Lung (tissue), 12 donors: ENCODE results near the gene FBN1. TPM values are rescaled to one million over a fixed set of nuclear protein-coding genes. Genes with fewer than 3 reads are reported as not detected.
A peak's percentile ranks its signal among the peaks of the same experiment; 100 is the strongest.

ENCODE experiments used
- ATAC-seq: fragments of 200-7000 bp; cut with Tn5 transposase; one replicate; pipeline ENCODE4 v1.9.1; 2020; ENCODE audit warnings: moderate number of reproducible peaks; ENCODE audit not compliant: insufficient read depth, low FRiP score
- DNase-seq, 3 donors: peaks; one replicate each; pipeline ENCODE4 v3.0.0-alpha.2; 2013 to 2017
- H3K27ac ChIP-seq, 2 donors: one replicate each; pipeline ENCODE4 v1.5.1; 2013; ENCODE audit warnings: mild to moderate bottlenecking in 2 of 2, moderate library complexity in 2 of 2, control low read depth in 1 of 2, inconsistent platforms in 1 of 2, low read depth in 1 of 2, low read length in 1 of 2
- H3K27me3 ChIP-seq, 3 donors: one replicate each; pipeline ENCODE4 v1.5.1; 2013; ENCODE audit warnings: low read length in 2 of 3; ENCODE audit not compliant: control insufficient read depth in 3 of 3, insufficient read depth in 3 of 3
- H3K36me3 ChIP-seq, 4 donors: one replicate each; pipeline ENCODE4 v1.5.1; 2013; ENCODE audit warnings: low read length in 4 of 4, mild to moderate bottlenecking in 1 of 4, moderate library complexity in 1 of 4; ENCODE audit not compliant: control insufficient read depth in 4 of 4, insufficient read depth in 4 of 4
- H3K4me1 ChIP-seq, 5 donors: one replicate each; pipeline ENCODE4 v1.5.1; 2013; ENCODE audit warnings: low read length in 5 of 5, mild to moderate bottlenecking in 2 of 5, moderate library complexity in 1 of 5; ENCODE audit not compliant: control insufficient read depth in 5 of 5, insufficient read depth in 5 of 5
- H3K4me3 ChIP-seq: one replicate; pipeline ENCODE4 v1.5.1; 2013; ENCODE audit warnings: mild to moderate bottlenecking, control low read depth, moderate library complexity
- H3K9ac ChIP-seq, 2 donors: one replicate each; pipeline ENCODE4 v1.5.1; 2013; ENCODE audit warnings: low read length in 2 of 2, control low read depth in 1 of 2; ENCODE audit not compliant: insufficient read depth in 1 of 2
- H3K9me3 ChIP-seq, 4 donors: one replicate each; pipeline ENCODE4 v1.5.1; 2013; ENCODE audit warnings: low read length in 3 of 4, mild to moderate bottlenecking in 1 of 4, moderate library complexity in 1 of 4; ENCODE audit not compliant: control insufficient read depth in 4 of 4, insufficient read depth in 3 of 4
- WGBS, 2 donors: extraction: QIAGEN DNeasy Blood & Tissue Kit; methylation state at CpG; one replicate each; pipeline ENCODE4 v1.1.7; 2013; 5-methylcytosine and 5-hydroxymethylcytosine counted together
- polyA plus RNA-seq, 2 donors: library from polyadenylated mRNA; stranded (reverse); fragments of 200-250 nt; gene quantifications; one replicate each; pipeline ENCODE4 v1.2.1, GENCODE V29; 2013
- total RNA-seq, 2 donors: library from RNA; depleted of rRNA in 1 of 2; stranded (reverse); fragments of >200 nt in 1 of 2; gene quantifications; one replicate each; pipeline ENCODE4 v1.2.1, GENCODE V29; 2014 to 2021
- TF ChIP-seq, protein P1 (sequence below): IDR thresholded peaks from 2 replicates; pipeline ENCODE4 v1.5.1; 2012; ENCODE audit warnings: mild to moderate bottlenecking; ENCODE audit errors: control extremely low read depth, extremely low read depth
- donor health status: control.
- donor health status: control.
- donor health status: Bipolar disorder and iron deficiency.
- donor health status: healthy.
- donor health status: DM: yes; HTN: yes; CAD: no.

Gene FBN1
- total and polyA plus RNA-seq, 4 donors: 6.0 to 170 (median 60.8) TPM

- Histone ChIP-seq H3K27me3 (no peaks in the 10 kb centered on the region), H3K4me1 (peaks cover 0 to 22% (median 8%) of the 10 kb centered on the region in 5 donors), H3K4me3 (no peak overlapping the region), H3K9ac (peak overlapping the region in 1 of 2 donors; percentile 29), H3K27ac (peak overlapping the region in 1 of 2 donors; percentile 1), H3K9me3 (peaks cover 0 to 4% (median 0%) of the 10 kb centered on the region in 4 donors), H3K36me3 (no peaks in the 10 kb centered on the region)
- ATAC-seq (no peak), DNase-seq (no peak)
- TF ChIP-seq, protein P1, sequence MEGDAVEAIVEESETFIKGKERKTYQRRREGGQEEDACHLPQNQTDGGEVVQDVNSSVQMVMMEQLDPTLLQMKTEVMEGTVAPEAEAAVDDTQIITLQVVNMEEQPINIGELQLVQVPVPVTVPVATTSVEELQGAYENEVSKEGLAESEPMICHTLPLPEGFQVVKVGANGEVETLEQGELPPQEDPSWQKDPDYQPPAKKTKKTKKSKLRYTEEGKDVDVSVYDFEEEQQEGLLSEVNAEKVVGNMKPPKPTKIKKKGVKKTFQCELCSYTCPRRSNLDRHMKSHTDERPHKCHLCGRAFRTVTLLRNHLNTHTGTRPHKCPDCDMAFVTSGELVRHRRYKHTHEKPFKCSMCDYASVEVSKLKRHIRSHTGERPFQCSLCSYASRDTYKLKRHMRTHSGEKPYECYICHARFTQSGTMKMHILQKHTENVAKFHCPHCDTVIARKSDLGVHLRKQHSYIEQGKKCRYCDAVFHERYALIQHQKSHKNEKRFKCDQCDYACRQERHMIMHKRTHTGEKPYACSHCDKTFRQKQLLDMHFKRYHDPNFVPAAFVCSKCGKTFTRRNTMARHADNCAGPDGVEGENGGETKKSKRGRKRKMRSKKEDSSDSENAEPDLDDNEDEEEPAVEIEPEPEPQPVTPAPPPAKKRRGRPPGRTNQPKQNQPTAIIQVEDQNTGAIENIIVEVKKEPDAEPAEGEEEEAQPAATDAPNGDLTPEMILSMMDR: no peak
- 85 to 91% methylated on average over 3 of the region's 3 CpGs for WGBS, 2 donors
These were observed 255.8 kb downstream of the FBN1 start for GRCh38 chr15:48389691-48390143.

GRCh38 chr15:48388910-48389309 is 256.6 kb downstream of the FBN1 start:
- DNase-seq (no peak), ATAC-seq (no peak)
- H3K27ac ChIP-seq: peak overlapping the region in 1 of 2 donors; percentile 16
- H3K27me3 ChIP-seq: no peaks in the 10 kb centered on the region
- no peak overlapping the region for H3K4me3 ChIP-seq
- WGBS, 2 donors: 75 to 100% methylated on average over 1 of the region's 1 CpG
- no peaks in the 10 kb centered on the region for H3K36me3 ChIP-seq
- H3K9ac ChIP-seq: no peak overlapping the region
- peaks cover 0 to 19% (median 5%) of the 10 kb centered on the region in 5 donors for H3K4me1 ChIP-seq
- H3K9me3 ChIP-seq: peaks cover 0 to 2% (median 0%) of the 10 kb centered on the region in 4 donors
- TF ChIP-seq, protein P1: no peak

DNA sequence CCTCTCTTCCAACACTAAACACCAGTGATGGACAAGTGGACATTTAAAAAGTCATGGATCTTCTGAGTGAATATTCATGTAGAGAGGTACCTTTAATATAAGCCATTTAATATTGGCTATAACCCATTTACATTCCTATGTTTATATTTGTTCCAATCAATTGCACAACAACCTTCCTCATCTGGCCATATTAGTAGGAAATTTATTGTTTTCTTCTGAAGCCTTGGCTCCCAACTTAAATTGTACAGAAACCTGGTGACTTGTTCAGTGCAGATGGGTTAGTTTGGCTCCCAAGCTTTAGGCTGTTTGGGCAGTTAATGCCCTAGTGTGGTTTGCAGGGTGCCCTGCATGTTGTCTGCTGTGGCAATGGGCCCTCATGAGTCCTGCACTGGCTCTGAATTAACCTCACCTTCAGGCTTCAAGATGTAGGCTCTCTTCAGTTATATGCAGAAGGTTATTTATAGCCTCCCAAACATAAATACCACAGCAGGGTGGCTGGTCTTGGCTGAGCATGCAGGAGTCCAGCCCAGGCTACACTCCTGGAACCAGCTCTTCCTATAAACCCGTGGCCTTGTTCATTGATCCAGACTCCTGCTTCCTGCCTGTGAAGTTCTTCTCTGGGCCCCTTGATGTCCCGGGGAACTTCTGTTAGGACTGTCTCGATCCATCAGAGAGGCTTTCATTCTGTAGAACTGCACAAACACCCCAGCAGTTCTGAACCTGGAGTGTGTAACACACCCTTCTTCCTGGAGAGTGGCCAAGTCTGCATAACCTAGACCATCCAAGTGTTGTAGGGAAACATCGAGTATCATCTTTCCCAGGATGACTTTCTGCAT is 257.3 kb downstream of the FBN1 start:
- H3K9me3 ChIP-seq: peaks cover 0 to 2% (median 0%) of the 10 kb centered on the region in 4 donors
- no peak overlapping the region for H3K9ac ChIP-seq
- no peak overlapping the region for H3K27ac ChIP-seq
- H3K27me3 ChIP-seq: no peaks in the 10 kb centered on the region
- DNase-seq (no peak), ATAC-seq (no peak)
- TF ChIP-seq, protein P1: no peak
- peaks cover 0 to 13% (median 5%) of the 10 kb centered on the region in 5 donors for H3K4me1 ChIP-seq
- no peaks in the 10 kb centered on the region for H3K36me3 ChIP-seq
- WGBS, 2 donors: 60 to 81% methylated on average over 4 of the region's 4 CpGs
- no peak overlapping the region for H3K4me3 ChIP-seq
